A549 (cell line): Measurements from ENCODE around the gene RDH12.

Experiments
- MAZ ChIP-seq: fragments of 150-350 bp; IDR thresholded peaks from 2 replicates; pipeline ENCODE4 v1.6.1; 2014; ENCODE audit warnings: antibody characterized with exemption, low read depth, low read length, borderline replicate concordance
- ZFP36 ChIP-seq: fragments of 450-650 bp; IDR thresholded peaks from 2 replicates; pipeline ENCODE4 v1.6.1; 2014; ENCODE audit warnings: borderline replicate concordance; ENCODE audit not compliant: partially characterized antibody
- TF ChIP-seq, protein P1 (sequence below): fragments of >200 bp; sonication (Bioruptor Twin); formaldehyde crosslinking; IDR thresholded peaks from 3 replicates; pipeline ENCODE4 v1.5.1; 2016

DNA sequence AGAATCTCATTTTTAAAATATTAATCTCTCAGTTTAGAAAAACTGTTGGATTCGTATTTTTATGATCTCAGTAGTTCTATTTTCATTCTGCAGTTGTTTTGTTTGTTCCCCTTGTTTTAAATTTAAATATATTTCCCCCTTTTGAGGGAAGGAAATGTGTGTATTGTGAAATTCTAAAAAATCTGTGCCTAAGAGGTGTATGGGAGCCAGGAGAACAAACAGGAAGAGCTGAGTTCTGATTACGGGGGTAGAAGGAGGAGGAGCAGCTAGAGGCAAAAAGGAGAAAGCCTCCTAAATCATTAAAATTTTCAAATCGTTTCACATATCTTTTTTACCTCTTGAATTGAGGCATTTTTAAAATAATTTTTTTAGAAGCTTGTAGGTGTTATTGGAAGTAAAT, 2.3 kb downstream of the RDH12 start:
- TF ChIP-seq, protein P1, sequence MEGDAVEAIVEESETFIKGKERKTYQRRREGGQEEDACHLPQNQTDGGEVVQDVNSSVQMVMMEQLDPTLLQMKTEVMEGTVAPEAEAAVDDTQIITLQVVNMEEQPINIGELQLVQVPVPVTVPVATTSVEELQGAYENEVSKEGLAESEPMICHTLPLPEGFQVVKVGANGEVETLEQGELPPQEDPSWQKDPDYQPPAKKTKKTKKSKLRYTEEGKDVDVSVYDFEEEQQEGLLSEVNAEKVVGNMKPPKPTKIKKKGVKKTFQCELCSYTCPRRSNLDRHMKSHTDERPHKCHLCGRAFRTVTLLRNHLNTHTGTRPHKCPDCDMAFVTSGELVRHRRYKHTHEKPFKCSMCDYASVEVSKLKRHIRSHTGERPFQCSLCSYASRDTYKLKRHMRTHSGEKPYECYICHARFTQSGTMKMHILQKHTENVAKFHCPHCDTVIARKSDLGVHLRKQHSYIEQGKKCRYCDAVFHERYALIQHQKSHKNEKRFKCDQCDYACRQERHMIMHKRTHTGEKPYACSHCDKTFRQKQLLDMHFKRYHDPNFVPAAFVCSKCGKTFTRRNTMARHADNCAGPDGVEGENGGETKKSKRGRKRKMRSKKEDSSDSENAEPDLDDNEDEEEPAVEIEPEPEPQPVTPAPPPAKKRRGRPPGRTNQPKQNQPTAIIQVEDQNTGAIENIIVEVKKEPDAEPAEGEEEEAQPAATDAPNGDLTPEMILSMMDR, result no peak
- TF ChIP-seq MAZ (no peak), ZFP36 (no peak)
